Activated T-cell treated with anti-CD3 and anti-CD28 coated beads for 24 hours (primary cell): ENCODE data around the gene ZDHHC21.
A peak's percentile ranks its signal among the peaks of the same experiment; 100 is the strongest.

ENCODE experiments used
- DNase-seq: peaks from one replicate; pipeline ENCODE4 v3.0.0-alpha.2; 2020; ENCODE audit warnings: low read depth

The ZDHHC21 gene, protein sequence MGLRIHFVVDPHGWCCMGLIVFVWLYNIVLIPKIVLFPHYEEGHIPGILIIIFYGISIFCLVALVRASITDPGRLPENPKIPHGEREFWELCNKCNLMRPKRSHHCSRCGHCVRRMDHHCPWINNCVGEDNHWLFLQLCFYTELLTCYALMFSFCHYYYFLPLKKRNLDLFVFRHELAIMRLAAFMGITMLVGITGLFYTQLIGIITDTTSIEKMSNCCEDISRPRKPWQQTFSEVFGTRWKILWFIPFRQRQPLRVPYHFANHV

DNA sequence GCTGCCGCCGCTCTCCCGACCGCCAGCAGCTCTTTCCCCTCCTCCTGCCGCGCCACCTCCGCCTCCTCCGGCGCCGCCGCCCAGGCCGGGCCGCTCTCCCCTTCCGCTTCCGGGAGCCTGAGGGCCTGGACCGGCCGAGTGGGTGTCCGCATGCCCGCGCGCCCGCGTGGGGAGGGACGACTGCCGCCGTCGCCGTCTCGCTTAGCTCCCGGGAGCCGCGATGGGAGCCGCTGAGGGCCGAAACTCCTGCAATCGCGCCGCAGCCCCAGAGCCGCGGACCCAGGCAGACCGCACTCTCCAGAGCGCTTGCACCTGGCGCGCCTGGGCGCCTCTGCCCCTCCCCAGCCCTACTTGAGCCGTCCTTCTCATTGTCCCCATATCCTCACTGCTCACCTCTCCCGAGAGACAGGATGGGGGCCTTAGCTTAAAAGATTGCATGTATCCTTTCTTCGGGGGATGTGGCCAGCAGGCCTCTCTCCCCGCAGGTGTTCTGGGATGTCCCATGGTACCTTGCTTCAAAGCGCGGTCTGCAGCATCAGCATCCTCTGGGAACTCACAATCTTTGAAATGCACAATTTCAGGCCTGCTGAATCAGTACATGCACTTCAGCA, at the start of gene ZDHHC21:
Gene ZDHHC21, minus strand, starts transcription at position 182 of the 611 bp plus-strand sequence. CDS start 19,092 bp downstream, outside the sequence.
- peak; percentile 52 for DNase-seq

DNA sequence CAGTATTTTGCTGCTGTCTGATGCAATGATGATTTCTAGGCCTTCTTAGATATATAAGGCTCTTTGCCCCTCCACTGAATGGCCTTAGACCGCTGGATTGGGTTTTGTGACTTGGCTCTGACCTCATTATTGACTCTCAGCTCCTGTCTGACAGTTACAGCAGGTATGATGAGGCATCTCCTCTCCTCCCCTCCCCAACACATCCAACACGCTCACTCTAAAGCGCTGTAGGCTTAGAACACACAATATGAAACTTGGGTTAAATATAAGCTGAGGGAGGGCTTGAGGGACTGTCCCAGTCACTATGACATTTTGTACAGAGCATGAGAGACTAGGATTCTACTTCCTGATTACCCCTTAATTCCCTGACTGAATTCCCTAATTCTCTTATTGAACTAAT, 48.1 kb upstream of the ZDHHC21 start:
- no peak for DNase-seq

GRCh38 chr9:14733133-14733532, 39.9 kb upstream of the ZDHHC21 start:
- DNase-seq, result no peak

GRCh38 chr9:14731294-14731981, 38.2 kb upstream of the ZDHHC21 start:
- DNase-seq, result no peak

GRCh38 chr9:14730461-14730898, 37.2 kb upstream of the ZDHHC21 start:
- no peak for DNase-seq

DNA sequence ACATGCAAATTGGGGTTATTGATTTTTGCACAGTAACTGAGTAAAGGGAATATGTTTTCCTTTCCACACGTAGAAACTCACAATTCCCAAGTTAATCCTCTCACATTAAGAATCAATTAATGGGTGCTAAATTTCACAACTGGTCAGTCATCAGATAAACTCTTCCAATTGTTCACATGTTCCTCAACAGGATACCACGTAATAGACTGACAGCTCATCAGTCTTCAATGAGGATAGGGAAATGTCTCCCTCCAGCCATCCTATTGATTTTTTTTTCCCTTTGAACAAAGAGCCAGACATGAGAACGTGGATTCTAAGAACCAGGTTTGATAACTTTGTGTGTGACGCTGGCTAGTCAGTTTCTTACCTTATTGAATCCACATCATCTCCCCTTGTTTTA, 30.1 kb upstream of the ZDHHC21 start:
- no peak for DNase-seq

GRCh38 chr9:14722391-14723035, 29.3 kb upstream of the ZDHHC21 start, which contains the start of gene CER1:
Gene CER1 (minus strand): TSS chr9:14722733. CDS start chr9:14722672, 61 bp downstream.
- no peak for DNase-seq

GRCh38 chr9:14719231-14719923, 26.1 kb upstream of the ZDHHC21 start:
- DNase-seq, result no peak

DNA sequence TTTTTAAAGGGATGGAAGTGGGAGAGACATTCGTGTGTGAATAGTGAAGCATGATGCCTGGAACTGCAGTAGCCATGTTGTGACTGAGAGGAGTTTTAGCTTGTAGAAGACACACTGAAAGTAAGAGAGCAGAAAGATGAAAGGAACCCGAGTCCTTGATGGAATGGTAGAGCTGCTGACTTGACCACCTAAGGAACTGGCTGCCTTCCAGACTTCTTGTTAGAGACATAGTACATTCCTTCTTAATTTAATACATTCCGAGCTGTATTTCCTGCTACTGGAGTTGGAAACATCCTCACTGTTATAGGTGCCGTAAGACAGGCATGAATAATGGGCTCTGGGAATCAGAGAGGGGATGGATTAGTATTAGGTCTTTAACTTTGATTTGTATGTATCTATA, 21.9 kb upstream of the ZDHHC21 start:
- DNase-seq, result no peak

DNA sequence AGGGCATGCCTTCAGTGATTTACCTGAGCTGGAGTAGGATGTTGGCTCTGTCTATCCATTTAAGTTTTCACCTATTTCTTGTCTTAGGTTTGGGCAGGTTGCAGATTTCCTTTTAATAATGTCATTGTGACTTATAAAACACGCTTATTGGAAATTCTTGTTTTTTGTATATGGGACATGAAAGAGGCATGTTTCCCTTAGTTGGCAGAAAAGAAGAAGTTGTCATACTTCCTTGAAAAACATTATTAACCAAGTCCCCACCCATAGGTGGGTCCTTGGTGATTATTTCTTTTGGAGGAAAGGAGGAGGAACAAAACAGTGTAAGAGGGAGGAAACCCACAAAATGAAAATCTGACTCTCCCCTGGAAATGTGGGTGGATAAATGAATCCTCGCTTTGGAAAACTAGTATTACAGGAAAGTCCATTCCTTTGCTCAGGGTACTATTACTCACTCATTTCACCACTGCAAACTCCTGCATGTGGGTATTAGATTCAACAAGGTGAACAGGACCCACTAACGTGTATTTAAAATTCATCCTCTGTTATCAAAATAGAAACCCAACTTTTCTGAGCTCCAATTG, 20.0 kb upstream of the ZDHHC21 start:
- DNase-seq, result no peak

GRCh38 chr9:14710804-14711203, 17.6 kb upstream of the ZDHHC21 start:
- DNase-seq, result no peak

- no peak for DNase-seq
These were observed 13.4 kb upstream of the ZDHHC21 start for GRCh38 chr9:14706530-14707140.

DNA sequence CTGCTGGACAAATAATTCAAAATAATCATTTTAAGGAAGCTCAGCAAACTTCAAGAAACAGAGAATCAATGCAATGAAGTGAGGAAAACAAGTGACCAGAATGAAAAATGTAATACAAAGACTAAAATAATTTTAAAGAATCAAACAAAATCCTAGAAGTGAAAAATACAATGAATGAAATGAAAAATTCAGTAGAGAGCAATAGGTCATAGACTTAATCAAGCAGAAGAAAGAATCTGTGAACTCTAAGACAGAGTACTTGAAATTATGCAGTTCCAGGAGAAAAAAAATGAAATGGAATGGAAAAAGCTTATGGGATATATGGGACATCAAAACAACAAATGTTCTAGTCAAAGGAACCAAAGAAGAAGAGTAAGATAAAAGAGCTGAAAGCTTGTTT, 11.8 kb upstream of the ZDHHC21 start:
- no peak for DNase-seq

GRCh38 chr9:14704281-14704680, 11.0 kb upstream of the ZDHHC21 start:
- DNase-seq, result no peak

DNA sequence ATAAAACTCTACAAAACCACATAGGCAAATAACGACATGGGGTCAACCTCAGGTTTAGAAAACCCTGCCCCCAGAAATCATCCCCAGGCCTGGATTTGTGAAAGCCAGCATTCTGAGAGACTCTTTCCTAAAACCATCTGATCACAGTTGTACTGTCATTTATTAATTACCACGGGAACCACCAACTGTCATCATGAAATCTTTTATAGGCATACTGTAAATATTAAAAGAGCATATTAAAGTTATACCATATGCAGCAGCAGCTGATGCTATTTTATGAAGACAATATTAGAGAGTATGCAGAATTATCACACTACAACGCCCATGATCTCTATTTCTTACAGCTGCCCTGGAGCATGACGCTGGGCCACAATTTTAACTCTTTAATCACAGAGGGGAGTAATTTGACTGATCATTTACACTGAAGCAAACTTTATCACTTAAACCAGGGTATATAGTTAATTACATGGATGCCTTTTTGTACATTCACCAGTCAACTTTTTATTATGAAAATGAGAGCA, 9.0 kb upstream of the ZDHHC21 start:
- no peak for DNase-seq

- DNase-seq, result no peak
These were observed 572 bp downstream of the ZDHHC21 start for GRCh38 chr9:14692470-14693250.

GRCh38 chr9:14690948-14691730, 2.1 kb downstream of the ZDHHC21 start:
- DNase-seq, result no peak

DNA sequence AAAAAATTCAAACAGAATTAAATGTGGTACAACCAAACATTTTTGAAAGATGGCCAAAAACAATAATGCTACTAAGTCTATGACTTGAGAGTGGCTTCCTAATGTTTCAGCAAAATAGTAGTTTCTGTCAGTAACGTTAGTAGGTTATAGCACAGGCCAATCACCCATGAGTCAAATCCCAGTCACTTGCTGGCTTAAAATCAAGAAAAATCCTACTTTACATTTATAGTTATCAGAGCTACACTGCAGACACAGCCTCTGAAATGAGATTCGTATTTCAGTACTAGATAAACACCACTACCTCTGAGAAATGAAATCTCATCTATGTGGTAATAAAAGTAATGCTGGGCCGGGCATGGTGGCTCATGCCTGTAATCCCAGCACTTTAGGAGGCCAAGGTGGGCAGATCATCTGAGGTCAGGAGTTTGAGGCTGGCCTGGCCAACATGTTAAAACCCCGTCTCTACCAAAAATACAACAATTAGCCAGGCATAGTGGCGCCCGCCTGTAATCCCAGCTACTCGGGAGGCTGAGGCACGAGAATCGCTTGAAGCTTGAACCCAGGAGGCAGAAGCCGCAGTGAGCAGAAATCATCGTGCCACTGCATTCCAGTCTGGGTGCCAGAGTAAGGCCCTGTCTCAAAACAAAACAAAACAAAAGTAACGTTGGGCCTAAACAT, 6.1 kb downstream of the ZDHHC21 start:
- DNase-seq, result no peak

- no peak for DNase-seq
These were observed 7.1 kb downstream of the ZDHHC21 start for GRCh38 chr9:14686168-14686567.
